ENCODE data around the gene UROC1. TPM values are rescaled to one million over a fixed set of nuclear protein-coding genes. Genes with fewer than 3 reads are reported as not detected.

UROC1 gene
- total RNA-seq, 1 experiment from 2014 or later: not detected

DNA sequence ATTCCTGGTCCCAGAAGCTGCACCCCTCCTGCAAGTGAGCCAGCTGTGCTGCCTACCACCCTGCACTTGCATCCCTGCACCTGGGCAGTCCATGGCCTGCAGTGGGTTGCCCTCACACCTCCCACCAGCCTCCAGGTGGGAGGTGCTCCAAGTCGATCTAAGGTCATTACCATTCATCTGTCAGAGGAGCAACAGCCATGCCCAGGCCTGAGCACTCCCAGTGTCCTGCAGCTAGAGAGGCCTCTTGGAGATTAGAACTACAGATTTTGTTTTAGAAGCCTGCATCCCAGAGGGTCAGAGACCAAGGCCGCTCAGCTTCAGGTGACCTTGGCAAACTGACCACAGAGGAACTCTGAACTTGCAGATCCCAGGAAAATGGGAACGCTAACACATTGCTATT lies 32.9 kb downstream of the UROC1 start:
- H2BK120ac ChIP-seq (ENCODE audit: low read depth, low read length, poor library complexity, severe bottlenecking): no peak overlapping the region
- H2BK20ac ChIP-seq (ENCODE audit: low read depth, low read length, poor library complexity, severe bottlenecking): no peak overlapping the region
- H3K9ac ChIP-seq (ENCODE audit: extremely low read depth, insufficient read length, low read length): no peak overlapping the region
- H2BK15ac ChIP-seq (ENCODE audit: low read depth, low read length): no peak overlapping the region
- H4K8ac ChIP-seq (replicated peaks; ENCODE audit: insufficient read length, low read depth, low read length): no peak overlapping the region
- no peaks in the 10 kb centered on the region for H3K79me2 ChIP-seq (ENCODE audit: insufficient read depth, low read length)
- no peak overlapping the region for H2BK5ac ChIP-seq (ENCODE audit: insufficient read length, low read length)
- no peak overlapping the region for H3K23ac ChIP-seq (ENCODE audit: insufficient read length, low read depth, low read length)
- H3K9me3 Mint-ChIP-seq: no peaks in the 10 kb centered on the region; a peak in 2 of 5 replicates
- H3K56ac ChIP-seq (ENCODE audit: insufficient read length, low read depth, low read length): no peak overlapping the region
- no peaks in the 10 kb centered on the region for H3K79me1 ChIP-seq (ENCODE audit: insufficient read depth, low read depth, low read length, poor library complexity, severe bottlenecking)
- H3K14ac ChIP-seq (ENCODE audit: insufficient read depth, low read length): no peak overlapping the region
- H3K4me2 ChIP-seq (ENCODE audit: insufficient read depth, insufficient read length, low read length): no peak overlapping the region
- H3K36me3 Mint-ChIP-seq (ENCODE audit: insufficient read depth in 1 of 3, low read depth in 3 of 3): no peaks in the 10 kb centered on the region
- H4K5ac ChIP-seq (ENCODE audit: insufficient read length, low read depth, low read length): no peak overlapping the region
- WGBS (ENCODE audit: extremely low coverage, insufficient read length, low lambda C conversion rate): no CpG with 5 or more reads among the region's 3 CpGs
- peaks cover 8% of the 10 kb centered on the region; the same call in 1 of the 2 replicates for H3K4me1 ChIP-seq (ENCODE audit: insufficient read depth, low read length)
- H3K4me1 Mint-ChIP-seq: peaks cover 29 to 36% of the 10 kb centered on the region in 2 experiments
- no peaks in the 10 kb centered on the region for H3K27me3 ChIP-seq (ENCODE audit: insufficient read depth, low read length)
- peak overlapping the region in 2 of 3 experiments; percentile 56 to 76; a peak in 4 of 7 replicates for H3K27ac Mint-ChIP-seq
- peaks cover 8% of the 10 kb centered on the region for H3K27me3 Mint-ChIP-seq (ENCODE audit: low read depth)
- H3K4me3 Mint-ChIP-seq: peak overlapping the region in 1 of 2 experiments; percentile 35; a peak in 1 of 5 replicates
- no peak overlapping the region for H2AK5ac ChIP-seq (ENCODE audit: insufficient read length, low read length)
- H4K91ac ChIP-seq (ENCODE audit: insufficient read length, low read depth, low read length): no peak overlapping the region
- no peak overlapping the region for H3K27ac ChIP-seq (ENCODE audit: insufficient read length, low read depth, low read length)
- H2AFZ ChIP-seq (ENCODE audit: low read length): no peak overlapping the region
- no peak overlapping the region for H3T11ph ChIP-seq (ENCODE audit: low read length)
- TF ChIP-seq, protein P1, sequence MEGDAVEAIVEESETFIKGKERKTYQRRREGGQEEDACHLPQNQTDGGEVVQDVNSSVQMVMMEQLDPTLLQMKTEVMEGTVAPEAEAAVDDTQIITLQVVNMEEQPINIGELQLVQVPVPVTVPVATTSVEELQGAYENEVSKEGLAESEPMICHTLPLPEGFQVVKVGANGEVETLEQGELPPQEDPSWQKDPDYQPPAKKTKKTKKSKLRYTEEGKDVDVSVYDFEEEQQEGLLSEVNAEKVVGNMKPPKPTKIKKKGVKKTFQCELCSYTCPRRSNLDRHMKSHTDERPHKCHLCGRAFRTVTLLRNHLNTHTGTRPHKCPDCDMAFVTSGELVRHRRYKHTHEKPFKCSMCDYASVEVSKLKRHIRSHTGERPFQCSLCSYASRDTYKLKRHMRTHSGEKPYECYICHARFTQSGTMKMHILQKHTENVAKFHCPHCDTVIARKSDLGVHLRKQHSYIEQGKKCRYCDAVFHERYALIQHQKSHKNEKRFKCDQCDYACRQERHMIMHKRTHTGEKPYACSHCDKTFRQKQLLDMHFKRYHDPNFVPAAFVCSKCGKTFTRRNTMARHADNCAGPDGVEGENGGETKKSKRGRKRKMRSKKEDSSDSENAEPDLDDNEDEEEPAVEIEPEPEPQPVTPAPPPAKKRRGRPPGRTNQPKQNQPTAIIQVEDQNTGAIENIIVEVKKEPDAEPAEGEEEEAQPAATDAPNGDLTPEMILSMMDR (conservative IDR thresholded peaks at IDR 0.05): no peak
- no peak overlapping the region for H3K4ac ChIP-seq (ENCODE audit: low read depth, low read length)
- no peak overlapping the region for H2BK12ac ChIP-seq (ENCODE audit: insufficient read length, low read depth, low read length)
- DNase-seq: no peak
- H3K18ac ChIP-seq (ENCODE audit: insufficient read length, low read depth, low read length): no peak overlapping the region
- no peaks in the 10 kb centered on the region for H3K9me3 ChIP-seq (ENCODE audit: control insufficient read depth, low read depth, low read length)
- H4K20me1 ChIP-seq (ENCODE audit: control insufficient read depth, insufficient read depth, insufficient read length): no peaks in the 10 kb centered on the region
- H3K23me2 ChIP-seq (ENCODE audit: insufficient read length, low read depth, low read length, poor library complexity, severe bottlenecking): no peaks in the 10 kb centered on the region
